SK-N-MC (cell line): ENCODE results near the gene CNR2.

ENCODE experiments used
- DNase-seq: peaks from one replicate; pipeline ENCODE4 v3.0.0-alpha.2; 2011; ENCODE audit warnings: low read depth, low spot score
- H3K27ac ChIP-seq: fragments of 200-600 bp; sonication (generic); 2 replicates; pipeline ENCODE4 v1.5.1; 2016; ENCODE audit warnings: mixed run types
- H3K36me3 ChIP-seq: fragments of 200-600 bp; sonication (generic); 2 replicates; pipeline ENCODE4 v1.6.1; 2017; ENCODE audit warnings: antibody characterized with exemption, low read length, mixed read lengths; ENCODE audit not compliant: insufficient read depth
- H3K4me3 ChIP-seq: fragments of 200-600 bp; sonication (generic); 2 replicates; pipeline ENCODE4 v1.5.1; 2016
- H3K9ac ChIP-seq: fragments of 200-600 bp; sonication (generic); 2 replicates; pipeline ENCODE4 v1.8.0; 2017; ENCODE audit warnings: mixed run types, mixed read lengths; ENCODE audit not compliant: insufficient read length
- H3K9me3 ChIP-seq: fragments of 200-600 bp; sonication (generic); 2 replicates; pipeline ENCODE4 v1.6.1; 2017; ENCODE audit warnings: low read depth, mild to moderate bottlenecking, antibody characterized with exemption, low read length, moderate library complexity, mixed read lengths
- EZH2 ChIP-seq: fragments of 200-600 bp; sonication (generic); IDR thresholded peaks from one replicate; pipeline ENCODE4 v1.6.1; 2017; ENCODE audit warnings: antibody characterized with exemption
- FOXP2 ChIP-seq: optimal IDR thresholded peaks from 2 replicates; pipeline ENCODE3; 2011; ENCODE audit warnings: mild to moderate bottlenecking, moderate library complexity; ENCODE audit not compliant: insufficient read depth; ENCODE audit errors: extremely low read length, control extremely low read depth
- POLR2AphosphoS5 ChIP-seq: IDR thresholded peaks from 2 replicates; pipeline ENCODE4 v1.6.1; 2012; ENCODE audit warnings: mild to moderate bottlenecking, low read depth, low read length, borderline replicate concordance

Gene CNR2

GRCh38 chr1:23909412-23909811 lies 3.8 kb downstream of the CNR2 start:
- Histone ChIP-seq H3K4me3 (no peak overlapping the region), H3K9me3 (no peaks in the 10 kb centered on the region), H3K9ac (peak overlapping the region; percentile 13), H3K36me3 (no peaks in the 10 kb centered on the region), H3K27ac (no peak overlapping the region)
- TF ChIP-seq POLR2AphosphoS5 (no peak), EZH2 (no peak), FOXP2 (no peak)
- no peak for DNase-seq

DNA sequence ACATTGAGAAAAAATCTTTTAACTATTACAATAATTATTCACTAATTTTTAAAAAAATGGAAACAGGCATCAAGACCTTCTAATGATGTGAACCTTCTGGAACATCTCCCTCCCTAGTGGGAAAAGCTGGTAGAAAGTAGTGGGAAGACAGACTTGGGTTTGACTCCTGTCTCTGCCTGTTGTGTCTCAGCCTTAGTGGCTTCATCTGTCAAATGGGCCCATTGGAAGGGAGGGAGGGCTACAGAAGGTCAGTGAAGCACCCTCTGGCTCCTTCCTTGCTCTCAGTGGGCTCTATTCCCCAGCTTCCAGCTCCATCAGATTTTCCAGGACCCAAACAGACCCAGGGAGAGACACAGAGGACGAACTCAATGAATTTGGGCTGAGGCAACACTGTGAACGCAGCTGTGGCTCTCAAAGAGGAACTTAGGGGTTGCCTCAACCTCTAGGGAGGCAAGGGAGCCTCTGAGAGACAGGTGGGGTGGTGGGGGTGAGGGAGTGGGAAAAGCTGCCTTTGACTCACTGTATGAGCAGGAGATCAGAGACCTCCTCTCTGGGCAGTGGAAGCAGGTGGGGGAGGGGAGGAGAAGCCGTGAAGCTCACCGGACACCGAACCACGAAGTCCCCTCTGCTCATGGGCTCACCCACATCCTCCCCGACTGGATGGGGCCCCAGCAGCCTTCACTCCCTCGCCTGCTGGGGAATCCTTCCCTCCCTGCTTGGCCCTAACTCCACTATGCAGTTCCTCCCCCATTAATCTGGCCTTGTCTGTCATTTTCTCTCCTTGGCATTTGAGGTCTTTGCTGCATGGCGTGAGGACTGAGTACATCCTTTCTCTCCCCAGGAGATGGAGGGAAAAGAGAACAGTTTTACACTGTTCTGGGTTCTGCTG lies 4.5 kb downstream of the CNR2 start:
- DNase-seq: no peak
- Histone ChIP-seq H3K9me3 (no peaks in the 10 kb centered on the region), H3K4me3 (no peak overlapping the region), H3K27ac (no peak overlapping the region), H3K9ac (no peak overlapping the region), H3K36me3 (no peaks in the 10 kb centered on the region)
- TF ChIP-seq FOXP2: no peak
- TF ChIP-seq EZH2: no peak
- TF ChIP-seq POLR2AphosphoS5: no peak

DNA sequence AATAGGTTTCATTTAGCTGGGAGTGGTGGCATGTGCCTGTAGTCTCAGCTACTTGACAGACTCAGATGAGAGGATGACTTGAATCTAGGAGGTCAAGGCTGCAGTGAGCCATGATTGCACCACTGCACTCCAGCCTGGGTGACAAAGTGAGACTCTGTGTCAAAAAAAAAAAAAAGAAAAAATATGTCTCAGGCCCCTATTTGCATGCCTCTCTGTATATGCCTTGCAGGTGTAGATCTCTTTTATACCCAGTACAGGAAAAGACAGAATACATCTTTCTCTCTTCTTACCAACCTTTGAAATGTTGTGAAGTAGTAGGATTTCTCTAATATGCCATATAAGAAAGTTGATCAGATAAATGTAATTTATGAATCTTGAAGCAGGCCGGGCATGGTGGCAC lies 6.4 kb downstream of the CNR2 start:
- H3K9me3 ChIP-seq: no peaks in the 10 kb centered on the region
- H3K27ac ChIP-seq: no peak overlapping the region
- H3K9ac ChIP-seq: no peak overlapping the region
- no peak for DNase-seq
- TF ChIP-seq EZH2: no peak
- TF ChIP-seq POLR2AphosphoS5: no peak
- TF ChIP-seq FOXP2: no peak
- no peaks in the 10 kb centered on the region for H3K36me3 ChIP-seq
- no peak overlapping the region for H3K4me3 ChIP-seq

- H3K36me3 ChIP-seq: no peaks in the 10 kb centered on the region
- no peak overlapping the region for H3K27ac ChIP-seq
- no peak for DNase-seq
- H3K4me3 ChIP-seq: no peak overlapping the region
- no peak overlapping the region for H3K9ac ChIP-seq
- no peaks in the 10 kb centered on the region for H3K9me3 ChIP-seq
- TF ChIP-seq FOXP2: no peak
- no peak for TF ChIP-seq POLR2AphosphoS5
- TF ChIP-seq EZH2: no peak
Observed at GRCh38 chr1:23905461-23906025, 7.6 kb downstream of the CNR2 start.

DNA sequence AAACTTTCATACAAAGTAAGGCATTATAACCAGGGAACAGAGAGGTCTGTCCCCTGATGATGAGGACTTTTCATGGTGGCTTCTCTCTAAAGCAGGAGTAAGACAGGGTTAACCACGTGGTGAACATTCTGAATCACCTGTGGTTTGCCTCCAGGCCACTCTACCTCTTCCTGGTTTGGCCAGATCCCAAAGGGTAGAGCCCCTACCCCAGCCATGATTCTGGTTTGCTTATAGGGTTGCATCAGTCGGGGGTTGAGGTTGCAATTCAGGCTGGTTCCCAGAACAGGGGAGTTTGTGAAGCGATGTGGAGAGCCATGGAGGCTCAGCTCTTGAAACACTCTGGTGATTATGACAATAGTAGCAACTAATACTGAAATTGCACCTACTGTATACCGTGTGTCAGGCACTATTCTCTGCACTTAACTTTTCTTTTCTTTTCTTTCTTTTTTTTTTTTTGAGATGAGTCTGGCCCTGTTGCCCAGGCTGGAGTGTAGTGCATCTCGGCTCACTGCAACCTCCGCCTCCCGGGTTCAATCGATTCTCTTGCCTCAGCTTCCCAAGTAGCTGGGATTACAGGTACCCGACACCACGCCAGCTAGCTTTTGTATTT lies 8.3 kb downstream of the CNR2 start:
- H3K4me3 ChIP-seq: no peak overlapping the region
- DNase-seq: no peak
- H3K9ac ChIP-seq: no peak overlapping the region
- no peak for TF ChIP-seq FOXP2
- TF ChIP-seq EZH2: no peak
- peak overlapping the region; percentile 30; the same call in 1 of the 2 replicates for H3K27ac ChIP-seq
- no peaks in the 10 kb centered on the region for H3K9me3 ChIP-seq
- H3K36me3 ChIP-seq: no peaks in the 10 kb centered on the region

GRCh38 chr1:23903754-23904153 lies 9.4 kb downstream of the CNR2 start:
- H3K9me3 ChIP-seq: no peaks in the 10 kb centered on the region
- H3K4me3 ChIP-seq: no peak overlapping the region
- no peak overlapping the region for H3K27ac ChIP-seq
- no peak for DNase-seq
- no peak overlapping the region for H3K9ac ChIP-seq
- H3K36me3 ChIP-seq: no peaks in the 10 kb centered on the region
- TF ChIP-seq POLR2AphosphoS5 (no peak), FOXP2 (no peak), EZH2 (no peak)

- Histone ChIP-seq H3K27ac (no peak overlapping the region), H3K9me3 (no peaks in the 10 kb centered on the region), H3K4me3 (no peak overlapping the region), H3K36me3 (no peaks in the 10 kb centered on the region), H3K9ac (no peak overlapping the region)
- no peak for DNase-seq
- TF ChIP-seq POLR2AphosphoS5 (no peak), EZH2 (no peak), FOXP2 (no peak)
Observed at GRCh38 chr1:23902321-23903278, 10.6 kb downstream of the CNR2 start.
